G401 (cell line): ENCODE measurements around the gene SFXN5. TPM values are rescaled to one million over a fixed set of nuclear protein-coding genes. Genes with fewer than 3 reads are reported as not detected.

ENCODE experiments used
- DNase-seq: peaks from one replicate; pipeline ENCODE4 v3.0.0-alpha.2; 2015; ENCODE audit warnings: low spot score
- in situ Hi-C: cut with HindIII; loops from 2 replicates; pipeline ENCODE4 v1.10.0; 2016; ENCODE audit warnings: low sequenced_read_pairs, mixed read lengths
- total RNA-seq: library from RNA; depleted of rRNA; stranded (reverse); fragments of >200 nt; shearing (Covaris generic); gene quantifications from 2 replicates; pipeline ENCODE4 v1.2.3, GENCODE V29; 2014

SFXN5 gene
- total RNA-seq, 1 experiment from 2014 or later: 24.6 TPM

- in situ Hi-C loops: no loop called here
- DNase-seq: no peak
These were observed 118.0 kb downstream of the SFXN5 start for GRCh38 chr2:72953528-72953927.

DNA sequence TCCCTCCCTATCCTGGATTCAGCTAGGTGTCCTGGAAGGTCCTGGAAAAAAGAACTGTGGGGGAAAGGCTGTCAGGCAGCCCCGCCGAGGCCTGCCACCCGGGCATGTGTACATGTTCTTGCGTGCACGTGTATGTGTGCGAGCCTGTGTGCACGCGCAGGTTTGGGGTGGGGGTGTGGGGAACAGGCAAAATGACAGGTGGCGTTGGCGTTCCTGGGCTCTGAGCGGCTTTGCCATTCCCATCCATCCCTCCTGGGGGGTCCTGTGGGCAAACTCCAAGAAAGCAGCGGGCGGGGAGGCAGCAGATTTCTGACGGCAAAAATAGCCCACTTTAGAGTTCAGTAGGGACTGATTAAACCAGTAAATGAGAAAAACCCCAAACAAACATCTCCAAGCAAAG is 118.6 kb downstream of the SFXN5 start:
- DNase-seq: peak; percentile 57
- in situ Hi-C loops: no loop called here

GRCh38 chr2:72952110-72952823 is 119.2 kb downstream of the SFXN5 start:
- DNase-seq: no peak
- in situ Hi-C loops: no loop called here

DNA sequence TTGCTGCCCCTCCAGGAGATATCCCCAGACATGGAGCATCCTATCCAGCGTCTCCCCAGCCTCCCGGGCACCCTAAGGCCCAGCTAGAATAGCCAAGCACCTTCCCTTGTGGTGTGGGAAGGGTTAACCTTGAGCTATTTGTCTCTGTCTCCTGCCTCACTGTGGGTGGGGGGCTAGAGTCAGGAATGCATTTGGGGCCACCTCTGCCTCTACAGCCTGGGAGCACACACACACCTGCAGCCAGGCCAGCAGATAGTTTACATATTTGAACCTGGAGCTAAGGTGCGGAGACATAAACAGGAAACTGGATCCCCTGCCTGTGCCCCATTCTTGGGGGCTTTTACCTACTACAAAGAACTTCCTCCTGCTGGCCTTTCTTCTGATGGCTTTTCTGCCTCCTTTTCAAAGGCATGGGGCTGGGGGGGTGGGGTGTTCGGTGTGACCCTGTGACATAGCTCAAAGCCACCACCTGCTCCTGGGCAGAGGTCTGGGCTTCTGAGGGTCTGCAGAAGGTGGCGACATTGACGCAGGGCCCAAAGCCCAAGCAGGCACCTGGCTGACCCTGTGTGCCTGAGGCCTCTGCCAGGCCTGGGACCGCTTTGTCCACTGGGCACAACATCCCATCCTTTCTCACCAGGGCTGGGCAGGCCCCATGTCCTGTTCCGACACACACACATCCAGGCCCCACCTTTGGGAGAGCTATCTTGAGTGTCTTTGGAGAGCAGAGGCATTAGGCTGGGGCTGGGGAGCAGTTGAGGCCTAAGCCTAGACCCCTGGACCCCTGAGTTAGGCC is 120.0 kb downstream of the SFXN5 start:
- in situ Hi-C loops: no loop called here

DNA sequence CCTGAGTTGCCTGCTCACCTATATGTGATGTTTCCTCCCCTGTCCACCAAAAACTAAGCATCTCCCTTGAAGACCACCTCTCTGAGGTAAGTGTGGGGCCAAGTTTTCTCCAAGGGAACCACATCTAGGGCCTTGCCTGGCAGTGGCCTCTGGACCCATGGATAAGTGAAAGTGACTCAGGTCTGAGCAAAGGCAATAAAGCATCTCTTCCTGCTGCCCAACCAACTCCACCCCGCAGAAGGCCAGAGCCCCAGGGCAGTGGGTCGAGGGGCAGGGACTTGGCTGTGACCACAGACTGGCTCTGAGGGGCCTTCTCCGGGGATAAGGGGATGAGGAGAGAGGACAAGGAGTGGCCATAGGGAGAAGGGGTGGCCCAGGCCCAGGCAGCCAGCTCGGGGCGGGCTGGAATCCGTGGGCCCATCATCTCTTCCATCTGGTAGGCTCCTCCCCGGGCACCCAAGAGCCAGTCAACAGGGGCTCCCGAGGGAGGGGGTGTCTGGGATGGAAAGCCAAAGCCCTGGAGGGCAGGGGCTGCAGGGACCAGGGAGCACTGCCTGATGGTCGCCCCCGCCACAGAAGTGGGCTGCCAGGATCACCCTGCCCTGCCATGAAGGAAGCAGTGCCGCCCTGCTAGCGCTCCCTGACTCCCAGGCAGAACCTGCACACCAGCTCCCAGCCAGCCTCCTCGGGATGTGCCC is 120.8 kb downstream of the SFXN5 start:
- in situ Hi-C loops: no loop called here

More for the DNA sequence above, 120.0 kb downstream of the SFXN5 start:
- DNase-seq: no peak

GRCh38 chr2:72949642-72950041 is 121.9 kb downstream of the SFXN5 start:
- DNase-seq: no peak
- in situ Hi-C loops: no loop called here

More for the DNA sequence above, 120.8 kb downstream of the SFXN5 start:
- DNase-seq: no peak

DNA sequence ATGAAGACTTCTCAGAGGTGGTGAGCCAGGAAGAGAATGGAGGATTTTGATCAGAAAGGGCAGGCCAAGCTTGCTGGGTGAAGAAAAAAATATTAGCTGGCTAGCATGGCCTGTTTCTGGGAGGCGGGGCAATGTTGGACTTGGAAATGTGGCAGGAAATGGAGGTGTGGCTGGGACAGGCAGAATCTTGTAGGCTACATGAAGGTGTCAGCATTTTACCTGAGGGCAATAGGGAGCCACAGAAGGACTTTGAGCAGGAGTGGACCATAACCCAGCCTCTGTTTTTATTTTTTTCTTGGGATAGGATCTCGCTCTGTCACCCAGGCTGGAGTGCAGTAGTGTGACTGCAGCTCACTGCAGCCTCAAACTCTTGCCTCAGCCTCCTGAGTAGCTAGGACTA is 122.5 kb downstream of the SFXN5 start:
- in situ Hi-C loops: no loop called here
- DNase-seq: no peak

- in situ Hi-C loops: no loop called here
These were observed 123.3 kb downstream of the SFXN5 start for GRCh38 chr2:72947952-72948830.

GRCh38 chr2:72946466-72946865 is 125.0 kb downstream of the SFXN5 start:
- in situ Hi-C loops: no loop called here
- no peak for DNase-seq

More at GRCh38 chr2:72947952-72948830, 123.3 kb downstream of the SFXN5 start:
- DNase-seq: no peak

DNA sequence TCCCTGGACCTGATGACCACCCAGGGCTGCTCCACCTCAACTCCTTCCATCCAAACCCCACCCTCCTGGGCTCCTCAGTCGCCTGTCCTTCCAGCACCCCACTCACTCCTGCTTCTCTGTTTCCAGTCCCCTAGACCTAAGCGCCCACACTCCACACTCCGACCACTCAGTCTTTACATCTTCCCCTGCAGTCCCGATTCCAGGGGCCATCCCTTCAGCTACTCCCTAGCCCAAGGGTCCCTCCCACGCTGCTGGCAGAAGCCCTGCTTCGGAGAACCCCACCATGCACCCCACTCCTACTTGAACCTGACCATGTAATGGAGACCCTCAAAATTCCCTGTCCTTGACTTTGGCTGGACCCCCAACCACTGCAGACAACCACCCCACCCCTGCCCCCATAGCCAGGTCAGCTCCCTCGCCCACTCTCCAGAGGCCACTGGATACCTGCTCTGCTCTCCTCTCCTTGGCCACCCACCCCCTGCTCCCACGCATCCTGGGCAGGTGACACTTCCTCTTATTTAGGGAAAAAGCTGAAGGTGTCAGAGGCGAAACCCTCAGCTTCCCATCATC is 126.0 kb downstream of the SFXN5 start:
- in situ Hi-C loops: no loop called here
- no peak for DNase-seq

GRCh38 chr2:72944804-72945449 is 126.6 kb downstream of the SFXN5 start:
- DNase-seq: no peak
- in situ Hi-C loops: no loop called here

DNA sequence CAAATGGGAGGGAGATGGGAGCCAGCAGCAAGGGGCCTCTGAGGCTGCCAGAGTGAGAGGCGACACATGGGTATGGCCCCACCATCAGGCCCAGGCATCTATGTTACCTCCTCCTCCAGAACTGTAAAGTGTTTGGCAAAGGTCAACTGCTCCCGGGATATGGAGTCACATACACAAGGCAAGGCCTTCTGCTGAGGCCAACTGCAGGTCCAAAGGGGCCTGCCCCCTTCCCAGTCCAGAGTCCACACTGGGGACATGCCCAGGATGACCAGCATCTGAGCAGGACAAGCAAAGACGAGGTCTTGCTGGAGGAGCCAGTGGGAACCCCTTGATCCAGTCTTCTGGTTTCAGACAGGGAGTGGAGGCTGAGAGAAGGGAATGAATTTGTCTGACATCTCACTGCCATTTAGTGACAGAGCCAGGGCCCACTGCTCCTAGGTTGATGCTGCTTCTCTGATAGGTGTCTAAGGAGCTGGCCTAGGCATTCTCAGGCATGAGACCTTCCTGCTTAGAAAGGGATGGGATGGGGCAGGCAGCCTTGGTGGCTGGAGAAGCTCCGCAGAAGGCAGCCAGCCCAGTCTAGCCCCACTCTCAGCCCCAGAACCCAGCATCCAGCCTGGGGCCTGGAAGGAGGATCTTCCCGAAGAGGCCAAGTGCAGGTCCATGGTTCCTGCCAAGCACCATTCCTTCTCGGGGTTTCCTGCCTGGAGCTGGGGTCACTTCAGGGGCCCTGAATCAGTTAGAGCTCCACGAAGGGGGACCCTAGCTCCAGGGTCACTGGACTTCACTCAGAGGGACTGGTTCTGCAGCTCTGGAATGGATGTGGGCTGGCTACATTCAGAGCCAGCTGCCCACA is 127.7 kb downstream of the SFXN5 start:
- DNase-seq: no peak
- in situ Hi-C loops: no loop called here

GRCh38 chr2:72942881-72943418 is 128.6 kb downstream of the SFXN5 start:
- DNase-seq: no peak
- in situ Hi-C loops: no loop called here

- in situ Hi-C loops: no loop called here
- no peak for DNase-seq
These were observed 129.2 kb downstream of the SFXN5 start for GRCh38 chr2:72942293-72942692.

DNA sequence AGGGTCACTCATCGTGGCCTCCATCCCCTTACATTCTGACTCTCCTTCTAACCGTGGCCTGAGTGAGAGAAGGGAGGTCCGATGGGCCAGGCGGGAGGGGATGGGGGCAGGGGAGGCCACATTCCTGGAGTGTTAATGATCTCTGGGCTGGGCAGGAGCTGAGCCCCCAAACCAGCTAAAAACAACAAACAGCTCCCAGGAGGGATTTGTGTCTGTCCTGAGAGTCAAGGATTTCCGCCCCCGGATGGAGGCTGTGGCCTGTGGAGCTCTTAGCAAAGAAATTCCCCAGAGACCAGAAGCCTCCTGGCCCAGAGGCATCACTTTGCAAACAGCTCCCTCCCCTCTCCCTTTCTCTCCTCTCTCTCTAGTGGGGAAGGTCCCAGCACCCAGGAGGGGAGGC is 130.7 kb downstream of the SFXN5 start:
- no peak for DNase-seq
- in situ Hi-C loops: no loop called here

DNA sequence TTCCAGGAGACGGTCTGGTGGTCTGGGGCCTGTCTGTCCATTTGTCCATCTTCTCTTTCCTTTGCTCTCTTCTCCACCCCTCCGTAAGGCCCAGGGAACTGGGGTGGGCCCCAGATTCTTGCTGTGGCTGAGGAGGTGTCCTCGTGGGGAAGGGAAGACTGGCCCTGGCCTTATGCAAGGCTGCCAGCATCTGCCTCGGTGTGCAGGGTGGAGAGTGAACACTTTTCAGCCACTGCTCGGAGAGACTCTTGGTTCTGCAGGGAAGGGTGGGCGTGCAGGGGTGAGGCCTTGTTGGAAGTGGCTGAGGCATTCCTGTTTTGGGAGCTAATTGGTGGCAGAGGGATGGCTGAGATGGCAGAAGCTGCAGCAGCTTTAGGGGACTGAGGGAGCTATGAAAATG is 131.2 kb downstream of the SFXN5 start:
- in situ Hi-C loops: no loop called here
- no peak for DNase-seq

DNA sequence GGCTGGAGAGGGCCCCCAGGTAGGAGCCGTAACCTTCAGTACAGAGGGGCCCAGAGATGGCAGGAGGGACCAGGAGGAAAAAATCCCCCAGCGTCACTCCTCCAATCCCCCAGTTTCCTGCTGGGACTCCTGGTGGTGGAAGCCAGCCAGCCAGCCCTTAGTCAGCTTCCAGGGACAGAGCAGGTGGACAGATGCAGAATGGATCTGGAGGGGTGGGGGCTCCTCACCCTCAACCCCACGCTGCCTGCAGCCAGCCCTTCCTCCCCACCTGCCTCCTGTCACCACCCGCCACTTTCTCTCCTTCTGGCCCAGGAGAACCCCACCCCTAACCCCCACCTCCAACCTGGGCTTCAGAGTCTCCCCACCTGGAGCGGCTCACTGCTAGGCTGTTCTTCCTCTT is 133.1 kb downstream of the SFXN5 start:
- in situ Hi-C loops: no loop called here
- no peak for DNase-seq
